Myocyte (in vitro differentiated cells): ENCODE data around the gene MINDY2. TPM values are rescaled to one million over a fixed set of nuclear protein-coding genes. Genes with fewer than 3 reads are reported as not detected.
A peak's percentile ranks its signal among the peaks of the same experiment; 100 is the strongest.
"Not testable (repeated sequence)": the region's sequence is repeated elsewhere in the genome, so short reads cannot be mapped to it uniquely, and the experiment has no call there.

Experiments used
- DNase-seq: peaks from one replicate; pipeline ENCODE4 v3.0.0-alpha.2; 2012; ENCODE audit warnings: low read depth
- total RNA-seq: library from RNA; depleted of rRNA; stranded (reverse); fragments of >200 nt; gene quantifications from 2 replicates; pipeline ENCODE4 v1.2.3, GENCODE V29; 2014

The MINDY2 gene
- total RNA-seq, 1 donor from 2014 or later: 18.3 TPM

- no peak for DNase-seq
These were observed 18.4 kb upstream of the MINDY2 start for GRCh38 chr15:58752716-58753115.

- no peak for DNase-seq
These were observed 15.8 kb upstream of the MINDY2 start for GRCh38 chr15:58755350-58755749.

- DNase-seq: no peak
These were observed 15.1 kb upstream of the MINDY2 start for GRCh38 chr15:58755956-58756355.

GRCh38 chr15:58758141-58758540, 13.0 kb upstream of the MINDY2 start:
- peak; percentile 50 for DNase-seq

GRCh38 chr15:58760385-58761009, 10.6 kb upstream of the MINDY2 start:
- DNase-seq: no peak

- no peak for DNase-seq
These were observed 10.1 kb upstream of the MINDY2 start for GRCh38 chr15:58761010-58761388.

GRCh38 chr15:58762285-58762684, 8.8 kb upstream of the MINDY2 start:
- DNase-seq: no peak

- no peak for DNase-seq
These were observed 8.4 kb upstream of the MINDY2 start for GRCh38 chr15:58762731-58763130.

- DNase-seq: no peak
These were observed 6.6 kb upstream of the MINDY2 start for GRCh38 chr15:58764468-58764867.

- DNase-seq: no peak
These were observed 4.8 kb upstream of the MINDY2 start for GRCh38 chr15:58766290-58766689.

- not testable (repeated sequence) for DNase-seq
These were observed 2.5 kb upstream of the MINDY2 start for GRCh38 chr15:58768601-58769004.

GRCh38 chr15:58770519-58770856, 614 bp upstream of the MINDY2 start:
- DNase-seq: no peak

- DNase-seq: no peak
These were observed 634 bp downstream of the MINDY2 start for GRCh38 chr15:58771621-58772250.

- DNase-seq: no peak
These were observed 1.9 kb downstream of the MINDY2 start for GRCh38 chr15:58773024-58773423.

- no peak for DNase-seq
These were observed 4.3 kb downstream of the MINDY2 start for GRCh38 chr15:58775402-58775801.

GRCh38 chr15:58777107-58777506, 6.0 kb downstream of the MINDY2 start:
- DNase-seq: no peak

GRCh38 chr15:58779554-58779953, 8.5 kb downstream of the MINDY2 start:
- no peak for DNase-seq

- DNase-seq: no peak
These were observed 14.3 kb downstream of the MINDY2 start for GRCh38 chr15:58785355-58785754.

GRCh38 chr15:58788056-58788710, 17.1 kb downstream of the MINDY2 start:
- no peak for DNase-seq

GRCh38 chr15:58793862-58794261, 22.8 kb downstream of the MINDY2 start:
- no peak for DNase-seq

- DNase-seq: no peak
These were observed 24.7 kb downstream of the MINDY2 start for GRCh38 chr15:58795825-58796224.

- DNase-seq: no peak
These were observed 26.4 kb downstream of the MINDY2 start for GRCh38 chr15:58797505-58797904.

- no peak for DNase-seq
These were observed 34.0 kb downstream of the MINDY2 start for GRCh38 chr15:58805095-58805494.
